Keratinocyte (primary cell): Measurements from ENCODE around the gene HSP90AA1.

ENCODE experiments used
- EZH2 ChIP-seq: IDR thresholded peaks from one replicate; pipeline ENCODE4 v1.6.1; 2012; ENCODE audit warnings: inconsistent platforms, mild to moderate bottlenecking, low read length, moderate library complexity
- TF ChIP-seq, protein P1 (sequence below), 3 experiments: IDR thresholded peaks in 1 of 3; conservative IDR thresholded peaks in 1 of 3; optimal IDR thresholded peaks in 1 of 3; 2 replicates in 2 of 3; 3 replicates in 1 of 3; pipeline versions ENCODE3 to v1.5.1; 2011; ENCODE audit warnings: low read length in 3 of 3, mild to moderate bottlenecking in 3 of 3, moderate library complexity in 2 of 3, control low read depth in 1 of 3, inconsistent platforms in 1 of 3; ENCODE audit not compliant: insufficient read depth in 2 of 3; ENCODE audit errors: extremely low read depth in 1 of 3

DNA sequence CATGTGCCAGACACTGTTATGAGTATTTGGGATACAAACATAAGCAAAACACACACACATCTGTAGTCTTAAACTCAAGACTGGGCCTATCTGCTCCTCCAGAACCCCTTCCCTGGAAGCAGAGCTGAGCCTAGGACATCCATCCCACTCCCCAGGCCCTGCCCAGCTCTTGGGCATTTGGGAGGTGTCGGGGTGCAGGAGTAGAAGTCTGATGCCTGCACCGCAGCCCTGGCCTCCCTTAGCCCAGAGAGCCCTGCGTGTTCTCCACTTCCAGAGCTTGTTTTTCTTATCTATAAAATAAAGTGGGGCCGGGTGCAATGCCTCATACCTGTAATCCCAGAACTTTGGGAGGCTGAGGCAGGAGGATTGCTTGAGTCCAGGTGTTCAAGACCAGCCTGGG is 11.7 kb downstream of the HSP90AA1 start:
- TF ChIP-seq, protein P1, sequence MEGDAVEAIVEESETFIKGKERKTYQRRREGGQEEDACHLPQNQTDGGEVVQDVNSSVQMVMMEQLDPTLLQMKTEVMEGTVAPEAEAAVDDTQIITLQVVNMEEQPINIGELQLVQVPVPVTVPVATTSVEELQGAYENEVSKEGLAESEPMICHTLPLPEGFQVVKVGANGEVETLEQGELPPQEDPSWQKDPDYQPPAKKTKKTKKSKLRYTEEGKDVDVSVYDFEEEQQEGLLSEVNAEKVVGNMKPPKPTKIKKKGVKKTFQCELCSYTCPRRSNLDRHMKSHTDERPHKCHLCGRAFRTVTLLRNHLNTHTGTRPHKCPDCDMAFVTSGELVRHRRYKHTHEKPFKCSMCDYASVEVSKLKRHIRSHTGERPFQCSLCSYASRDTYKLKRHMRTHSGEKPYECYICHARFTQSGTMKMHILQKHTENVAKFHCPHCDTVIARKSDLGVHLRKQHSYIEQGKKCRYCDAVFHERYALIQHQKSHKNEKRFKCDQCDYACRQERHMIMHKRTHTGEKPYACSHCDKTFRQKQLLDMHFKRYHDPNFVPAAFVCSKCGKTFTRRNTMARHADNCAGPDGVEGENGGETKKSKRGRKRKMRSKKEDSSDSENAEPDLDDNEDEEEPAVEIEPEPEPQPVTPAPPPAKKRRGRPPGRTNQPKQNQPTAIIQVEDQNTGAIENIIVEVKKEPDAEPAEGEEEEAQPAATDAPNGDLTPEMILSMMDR (optimal IDR thresholded peaks at IDR 0.05 in 1 of 3, IDR thresholded peaks at IDR 0.05 in 1 of 3, conservative IDR thresholded peaks at IDR 0.05 in 1 of 3; ENCODE audit: extremely low read depth in 1 of 3, insufficient read depth in 2 of 3, low read length in 3 of 3), result no peak
- no peak for TF ChIP-seq EZH2
